Sigmoid colon (tissue), 4 donors: ENCODE measurements around the gene PLCL1.

Source experiments
- POLR2A ChIP-seq, 2 donors: fragments of 450-650 bp; IDR thresholded peaks; one replicate each; pipeline ENCODE4 v1.6.1; 2016; ENCODE audit warnings: antibody characterized with exemption in 2 of 2, mild to moderate bottlenecking in 2 of 2, moderate library complexity in 2 of 2
- POLR2AphosphoS5 ChIP-seq, 4 donors: sonication (generic); formaldehyde crosslinking; IDR thresholded peaks; one replicate each; pipeline ENCODE4 v1.6.1; 2017; ENCODE audit warnings: antibody characterized with exemption in 4 of 4
- TF ChIP-seq, protein P1 (sequence below), 4 experiments: fragments of 450-650 bp in 3 of 4; fragments of 200-600 bp in 1 of 4; IDR thresholded peaks; one replicate each; pipeline ENCODE4 v1.5.1; 2016 to 2019; ENCODE audit warnings: antibody characterized with exemption in 4 of 4, mild to moderate bottlenecking in 3 of 4, moderate library complexity in 2 of 4

DNA sequence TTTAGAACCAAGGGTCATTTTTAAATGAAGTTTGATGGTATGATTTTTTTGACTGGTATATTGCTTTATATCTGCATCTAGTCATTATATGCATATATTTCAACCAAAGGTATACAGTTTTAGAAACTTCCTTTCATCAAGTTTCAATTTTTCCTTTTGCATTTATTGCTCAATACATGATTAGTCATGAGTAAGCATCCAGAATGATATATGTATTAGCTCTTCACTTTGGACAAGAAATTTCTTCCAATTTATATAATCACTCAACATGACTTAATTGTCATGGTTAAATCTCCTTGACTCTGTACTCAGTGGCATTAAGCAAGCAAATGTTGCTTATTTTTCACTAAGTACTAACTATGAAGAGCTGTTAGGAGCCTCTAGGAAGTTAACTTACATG is 123.6 kb downstream of the PLCL1 start:
- TF ChIP-seq, protein P1, sequence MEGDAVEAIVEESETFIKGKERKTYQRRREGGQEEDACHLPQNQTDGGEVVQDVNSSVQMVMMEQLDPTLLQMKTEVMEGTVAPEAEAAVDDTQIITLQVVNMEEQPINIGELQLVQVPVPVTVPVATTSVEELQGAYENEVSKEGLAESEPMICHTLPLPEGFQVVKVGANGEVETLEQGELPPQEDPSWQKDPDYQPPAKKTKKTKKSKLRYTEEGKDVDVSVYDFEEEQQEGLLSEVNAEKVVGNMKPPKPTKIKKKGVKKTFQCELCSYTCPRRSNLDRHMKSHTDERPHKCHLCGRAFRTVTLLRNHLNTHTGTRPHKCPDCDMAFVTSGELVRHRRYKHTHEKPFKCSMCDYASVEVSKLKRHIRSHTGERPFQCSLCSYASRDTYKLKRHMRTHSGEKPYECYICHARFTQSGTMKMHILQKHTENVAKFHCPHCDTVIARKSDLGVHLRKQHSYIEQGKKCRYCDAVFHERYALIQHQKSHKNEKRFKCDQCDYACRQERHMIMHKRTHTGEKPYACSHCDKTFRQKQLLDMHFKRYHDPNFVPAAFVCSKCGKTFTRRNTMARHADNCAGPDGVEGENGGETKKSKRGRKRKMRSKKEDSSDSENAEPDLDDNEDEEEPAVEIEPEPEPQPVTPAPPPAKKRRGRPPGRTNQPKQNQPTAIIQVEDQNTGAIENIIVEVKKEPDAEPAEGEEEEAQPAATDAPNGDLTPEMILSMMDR (IDR thresholded peaks at IDR 0.05), result no peak
- TF ChIP-seq POLR2A (IDR thresholded peaks at IDR 0.05) (no peak), POLR2AphosphoS5 (IDR thresholded peaks at IDR 0.05) (no peak)
